Endothelial cell (in vitro differentiated cells): ENCODE measurements around the gene CERT1. TPM values are rescaled to one million over a fixed set of nuclear protein-coding genes. Genes with fewer than 3 reads are reported as not detected.

Experiments
- DNase-seq: peaks from one replicate; pipeline ENCODE4 v3.0.0; 2021; ENCODE audit warnings: low spot score
- H3K27ac Mint-ChIP-seq: one replicate; pipeline ENCODE4 v1.8.0; 2021; ENCODE audit warnings: mixed read lengths, inconsistent platforms; ENCODE audit not compliant: unreplicated experiment
- H3K27me3 Mint-ChIP-seq: one replicate; pipeline ENCODE4 v1.8.0; 2021; ENCODE audit warnings: mild to moderate bottlenecking, moderate library complexity, mixed read lengths, inconsistent platforms; ENCODE audit not compliant: unreplicated experiment
- H3K36me3 Mint-ChIP-seq: one replicate; pipeline ENCODE4 v1.8.0; 2021; ENCODE audit warnings: mild to moderate bottlenecking, low read depth, mixed read lengths, inconsistent platforms; ENCODE audit not compliant: unreplicated experiment
- H3K4me1 Mint-ChIP-seq: one replicate; pipeline ENCODE4 v1.8.0; 2021; ENCODE audit warnings: mild to moderate bottlenecking, mixed read lengths, inconsistent platforms; ENCODE audit not compliant: unreplicated experiment
- H3K4me3 Mint-ChIP-seq: one replicate; pipeline ENCODE4 v1.8.0; 2021; ENCODE audit warnings: mild to moderate bottlenecking, mixed read lengths, inconsistent platforms; ENCODE audit not compliant: unreplicated experiment
- H3K9me3 Mint-ChIP-seq: one replicate; pipeline ENCODE4 v1.8.0; 2021; ENCODE audit warnings: mixed read lengths, inconsistent platforms; ENCODE audit not compliant: unreplicated experiment
- total RNA-seq: library from RNA; stranded (reverse); fragmentation: NEBNext Ultra II Directional; extraction: Animal tissue kit (Norgen Biotek cat#: 25700); gene quantifications from one replicate; pipeline ENCODE4 v1.2.1, GENCODE V29; 2021; ENCODE audit not compliant: unreplicated experiment
- TF ChIP-seq, protein P1 (sequence below): fragments of 200-600 bp; sonication (generic); IDR thresholded peaks from one replicate; pipeline ENCODE4 v1.5.0; 2021; ENCODE audit warnings: antibody characterized with exemption; ENCODE audit not compliant: unreplicated experiment

CERT1 gene
- total RNA-seq, 1 donor from 2014 or later: 46.8 TPM

DNA sequence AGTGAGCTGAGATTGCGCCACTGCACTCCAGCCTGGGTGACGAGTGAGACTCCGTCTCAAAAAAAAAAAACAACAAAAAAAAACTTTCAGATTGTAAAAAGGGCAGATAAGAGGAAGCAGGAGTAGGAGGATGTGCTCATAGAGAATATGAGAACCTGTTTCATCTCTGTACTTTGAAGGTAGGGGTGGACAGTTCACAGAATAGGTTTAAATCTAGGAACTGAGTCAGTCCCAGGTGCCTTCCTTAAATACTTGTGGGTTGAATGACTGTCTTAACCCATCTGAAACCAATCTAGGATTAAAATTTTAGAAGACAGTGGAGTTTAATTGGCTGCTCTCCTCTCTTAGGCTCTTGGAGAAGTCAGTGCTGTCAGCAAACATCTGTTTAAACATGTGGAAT is 12.6 kb upstream of the CERT1 start:
- Mint-ChIP-seq H3K27me3 (no peaks in the 10 kb centered on the region), H3K36me3 (peaks cover 4% of the 10 kb centered on the region), H3K4me1 (peaks cover 7% of the 10 kb centered on the region), H3K4me3 (no peak overlapping the region), H3K27ac (no peak overlapping the region), H3K9me3 (no peaks in the 10 kb centered on the region)
- DNase-seq: no peak
- TF ChIP-seq, protein P1, sequence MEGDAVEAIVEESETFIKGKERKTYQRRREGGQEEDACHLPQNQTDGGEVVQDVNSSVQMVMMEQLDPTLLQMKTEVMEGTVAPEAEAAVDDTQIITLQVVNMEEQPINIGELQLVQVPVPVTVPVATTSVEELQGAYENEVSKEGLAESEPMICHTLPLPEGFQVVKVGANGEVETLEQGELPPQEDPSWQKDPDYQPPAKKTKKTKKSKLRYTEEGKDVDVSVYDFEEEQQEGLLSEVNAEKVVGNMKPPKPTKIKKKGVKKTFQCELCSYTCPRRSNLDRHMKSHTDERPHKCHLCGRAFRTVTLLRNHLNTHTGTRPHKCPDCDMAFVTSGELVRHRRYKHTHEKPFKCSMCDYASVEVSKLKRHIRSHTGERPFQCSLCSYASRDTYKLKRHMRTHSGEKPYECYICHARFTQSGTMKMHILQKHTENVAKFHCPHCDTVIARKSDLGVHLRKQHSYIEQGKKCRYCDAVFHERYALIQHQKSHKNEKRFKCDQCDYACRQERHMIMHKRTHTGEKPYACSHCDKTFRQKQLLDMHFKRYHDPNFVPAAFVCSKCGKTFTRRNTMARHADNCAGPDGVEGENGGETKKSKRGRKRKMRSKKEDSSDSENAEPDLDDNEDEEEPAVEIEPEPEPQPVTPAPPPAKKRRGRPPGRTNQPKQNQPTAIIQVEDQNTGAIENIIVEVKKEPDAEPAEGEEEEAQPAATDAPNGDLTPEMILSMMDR: no peak

DNA sequence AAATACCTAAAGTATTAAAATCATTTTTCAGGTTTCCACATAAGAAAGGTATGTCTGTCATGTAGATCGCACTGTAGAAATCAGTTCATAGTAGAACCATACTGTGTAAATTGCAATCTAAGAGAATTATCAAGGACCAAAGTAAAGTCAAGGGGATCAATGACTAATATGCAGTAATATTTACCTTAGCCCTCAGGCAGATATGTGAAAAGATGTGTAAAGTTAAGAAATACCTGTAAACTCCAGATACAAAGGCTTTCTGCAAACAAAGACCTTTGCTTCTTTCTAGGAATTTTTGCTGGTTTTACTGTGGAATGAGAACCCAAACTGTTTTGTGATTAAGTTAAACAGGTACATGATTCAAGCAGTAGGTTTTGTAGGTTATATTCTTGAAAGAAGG is 11.8 kb upstream of the CERT1 start:
- Mint-ChIP-seq H3K27me3 (no peaks in the 10 kb centered on the region), H3K4me1 (peaks cover 7% of the 10 kb centered on the region), H3K9me3 (no peaks in the 10 kb centered on the region), H3K27ac (no peak overlapping the region), H3K4me3 (no peak overlapping the region), H3K36me3 (peaks cover 4% of the 10 kb centered on the region)
- no peak for DNase-seq
- TF ChIP-seq, protein P1: no peak

DNA sequence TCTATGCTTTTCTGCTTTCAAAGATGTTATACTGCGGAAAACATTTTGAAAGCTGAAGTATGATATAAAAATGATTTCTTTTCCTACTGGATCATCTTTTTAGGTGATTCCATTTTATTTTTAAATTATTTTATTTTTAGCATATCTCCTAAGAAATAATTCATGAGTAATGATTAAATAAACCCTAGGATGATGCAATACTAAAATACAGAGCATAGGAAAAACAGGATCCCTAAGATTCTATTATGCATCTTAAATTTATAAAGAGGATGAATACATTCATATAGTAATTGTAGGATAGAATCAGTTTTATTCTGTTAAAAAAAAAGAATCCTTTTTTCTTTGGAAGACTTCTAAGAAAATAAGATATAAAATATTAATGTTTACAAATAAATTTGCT is 11.1 kb upstream of the CERT1 start:
- DNase-seq: no peak
- Mint-ChIP-seq H3K27me3 (no peaks in the 10 kb centered on the region), H3K36me3 (peaks cover 4% of the 10 kb centered on the region), H3K4me3 (no peak overlapping the region), H3K4me1 (peaks cover 7% of the 10 kb centered on the region), H3K27ac (no peak overlapping the region), H3K9me3 (no peaks in the 10 kb centered on the region)
- TF ChIP-seq, protein P1: no peak

DNA sequence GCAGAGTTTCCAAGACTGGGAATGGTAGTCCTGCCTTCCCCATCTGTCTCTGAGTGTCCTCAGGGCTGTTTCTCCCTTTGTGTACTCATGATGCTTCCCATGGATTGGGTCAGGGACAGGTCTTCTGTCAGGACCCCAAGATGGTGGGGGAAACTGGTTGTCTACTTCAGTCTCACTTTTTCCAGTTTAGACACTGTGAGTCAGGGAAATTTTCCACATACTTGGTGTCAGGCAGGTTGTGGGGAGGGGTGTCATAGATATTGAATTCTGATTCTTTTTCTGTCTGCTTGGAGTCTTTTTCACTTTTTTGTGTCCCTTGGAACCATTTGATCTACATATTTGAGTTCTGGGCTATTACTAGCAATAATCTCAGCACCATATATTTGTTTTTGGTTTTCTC is 10.6 kb upstream of the CERT1 start:
- Mint-ChIP-seq H3K27ac (no peak overlapping the region), H3K27me3 (no peaks in the 10 kb centered on the region), H3K9me3 (no peaks in the 10 kb centered on the region), H3K4me1 (peaks cover 7% of the 10 kb centered on the region), H3K36me3 (peaks cover 4% of the 10 kb centered on the region), H3K4me3 (no peak overlapping the region)
- DNase-seq: no peak
- TF ChIP-seq, protein P1: no peak

DNA sequence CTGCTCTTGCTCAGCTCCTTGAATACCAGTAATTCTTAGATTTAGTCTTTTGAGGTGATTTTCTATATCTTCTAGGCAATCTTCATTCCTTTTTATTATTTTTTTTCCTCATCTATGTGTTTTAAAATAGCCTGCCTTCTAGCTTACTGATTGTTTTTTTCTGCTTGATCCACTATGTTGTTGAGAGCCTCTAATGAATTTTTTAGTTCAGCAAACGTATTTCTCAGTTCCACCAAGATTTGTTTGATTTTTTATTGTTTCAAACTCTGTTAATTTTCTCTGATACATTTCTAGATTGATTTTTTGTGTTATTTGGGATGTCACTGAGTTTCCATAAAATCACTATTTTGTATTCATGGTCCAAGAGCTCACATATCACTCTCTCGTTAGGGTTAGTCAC is 9.8 kb upstream of the CERT1 start:
- peaks cover 4% of the 10 kb centered on the region for H3K36me3 Mint-ChIP-seq
- peaks cover 7% of the 10 kb centered on the region for H3K4me1 Mint-ChIP-seq
- no peaks in the 10 kb centered on the region for H3K27me3 Mint-ChIP-seq
- TF ChIP-seq, protein P1: no peak
- DNase-seq: no peak
- no peaks in the 10 kb centered on the region for H3K9me3 Mint-ChIP-seq
- no peak overlapping the region for H3K27ac Mint-ChIP-seq
- no peak overlapping the region for H3K4me3 Mint-ChIP-seq
